HG03103 (cell line): Measurements from ENCODE around the gene POLK.
"Not testable (repeated sequence)": the region's sequence is repeated elsewhere in the genome, so short reads cannot be mapped to it uniquely, and the experiment has no call there.

ENCODE experiments used
- ATAC-seq: cut with Tn5 transposase; IDR thresholded peaks from one replicate; pipeline ENCODE4 v1.9.1; 2021; ENCODE audit warnings: low read depth; ENCODE audit not compliant: unreplicated experiment

Gene POLK

GRCh38 chr5:75545131-75545530 is 33.4 kb downstream of the POLK start:
- ATAC-seq = no peak

GRCh38 chr5:75546830-75547229 is 35.1 kb downstream of the POLK start:
- ATAC-seq = no peak

- no peak for ATAC-seq
These were observed 36.1 kb downstream of the POLK start for GRCh38 chr5:75547812-75548211.

GRCh38 chr5:75550597-75550996 is 38.9 kb downstream of the POLK start:
- no peak for ATAC-seq

- ATAC-seq = no peak
These were observed 39.8 kb downstream of the POLK start for GRCh38 chr5:75551471-75551870.

GRCh38 chr5:75552764-75553163 is 41.1 kb downstream of the POLK start:
- no peak for ATAC-seq

- ATAC-seq = no peak
These were observed 41.7 kb downstream of the POLK start for GRCh38 chr5:75553358-75553757.

GRCh38 chr5:75558221-75558620 is 46.5 kb downstream of the POLK start:
- no peak for ATAC-seq

GRCh38 chr5:75558981-75559632 is 47.4 kb downstream of the POLK start:
- no peak for ATAC-seq

- not testable (repeated sequence) for ATAC-seq
These were observed 49.0 kb downstream of the POLK start for GRCh38 chr5:75560655-75561054.

GRCh38 chr5:75565991-75566709 is 54.5 kb downstream of the POLK start:
- ATAC-seq = not testable (repeated sequence)

- no peak for ATAC-seq
These were observed 55.1 kb downstream of the POLK start for GRCh38 chr5:75566710-75567309.

- ATAC-seq = no peak
These were observed 56.0 kb downstream of the POLK start for GRCh38 chr5:75567710-75568109.

- ATAC-seq = no peak
These were observed 56.5 kb downstream of the POLK start for GRCh38 chr5:75568202-75568601.

GRCh38 chr5:75571547-75571946 is 59.9 kb downstream of the POLK start:
- no peak for ATAC-seq

GRCh38 chr5:75574791-75575190 is 63.1 kb downstream of the POLK start:
- ATAC-seq = no peak

- ATAC-seq = not testable (repeated sequence)
These were observed 66.6 kb downstream of the POLK start for GRCh38 chr5:75578280-75578679.

- ATAC-seq = no peak
These were observed 73.0 kb downstream of the POLK start for GRCh38 chr5:75584641-75585040.

- no peak for ATAC-seq
These were observed 77.0 kb downstream of the POLK start for GRCh38 chr5:75588666-75589065.

GRCh38 chr5:75600535-75600934 is 88.8 kb downstream of the POLK start:
- ATAC-seq = no peak

GRCh38 chr5:75601567-75601966 is 89.9 kb downstream of the POLK start:
- ATAC-seq = no peak

- no peak for ATAC-seq
These were observed 90.3 kb downstream of the POLK start for GRCh38 chr5:75601996-75602395.
